Activated CD8-positive, alpha-beta memory T cell treated with anti-CD3 and anti-CD28 coated beads, Interleukin-2, amount 50 U/mL, for 4 hours (primary cell): ENCODE data around the gene NUAK1.

Experiments used
- DNase-seq: peaks from one replicate; pipeline ENCODE4 v3.0.0-alpha.2; 2020

The NUAK1 gene

GRCh38 chr12:106138633-106139421 is at the start of gene NUAK1:
Gene NUAK1 (minus strand): TSS chr12:106138954. CDS start chr12:106138653, 301 bp downstream.
- peak; percentile 24 for DNase-seq

GRCh38 chr12:106188256-106188655 is 49.5 kb upstream of the NUAK1 start:
- no peak for DNase-seq

GRCh38 chr12:106187842-106188241 is 49.1 kb upstream of the NUAK1 start:
- DNase-seq = no peak

- DNase-seq = no peak
Measured at GRCh38 chr12:106187155-106187789, 48.5 kb upstream of the NUAK1 start.

GRCh38 chr12:106183735-106184134 is 45.0 kb upstream of the NUAK1 start:
- no peak for DNase-seq

- no peak for DNase-seq
Measured at GRCh38 chr12:106181401-106182114, 42.8 kb upstream of the NUAK1 start.

- DNase-seq = no peak
Measured at GRCh38 chr12:106179086-106179485, 40.3 kb upstream of the NUAK1 start.

- DNase-seq = no peak
Measured at GRCh38 chr12:106178562-106178961, 39.8 kb upstream of the NUAK1 start.

GRCh38 chr12:106176560-106176959 is 37.8 kb upstream of the NUAK1 start:
- no peak for DNase-seq

GRCh38 chr12:106174876-106175275 is 36.1 kb upstream of the NUAK1 start:
- no peak for DNase-seq

GRCh38 chr12:106173442-106173841 is 34.7 kb upstream of the NUAK1 start:
- DNase-seq = no peak

GRCh38 chr12:106171117-106171750 is 32.5 kb upstream of the NUAK1 start:
- DNase-seq = no peak

GRCh38 chr12:106170285-106170684 is 31.5 kb upstream of the NUAK1 start:
- no peak for DNase-seq

- DNase-seq = no peak
Measured at GRCh38 chr12:106163712-106164111, 25.0 kb upstream of the NUAK1 start.

- no peak for DNase-seq
Measured at GRCh38 chr12:106161491-106161890, 22.7 kb upstream of the NUAK1 start.

- no peak for DNase-seq
Measured at GRCh38 chr12:106160915-106161314, 22.2 kb upstream of the NUAK1 start.

GRCh38 chr12:106157802-106158201 is 19.0 kb upstream of the NUAK1 start:
- DNase-seq = no peak

GRCh38 chr12:106154751-106155273 is 16.1 kb upstream of the NUAK1 start:
- DNase-seq = no peak

- no peak for DNase-seq
Measured at GRCh38 chr12:106152334-106152733, 13.6 kb upstream of the NUAK1 start.

- DNase-seq = no peak
Measured at GRCh38 chr12:106150555-106150954, 11.8 kb upstream of the NUAK1 start.

- no peak for DNase-seq
Measured at GRCh38 chr12:106149096-106149784, 10.5 kb upstream of the NUAK1 start.

- DNase-seq = no peak
Measured at GRCh38 chr12:106147956-106148355, 9.2 kb upstream of the NUAK1 start.
